ENCODE data around the gene MDGA2.
"Not testable (repeated sequence)": the region's sequence is repeated elsewhere in the genome, so short reads cannot be mapped to it uniquely, and the experiment has no call there.

MDGA2 gene

GRCh38 chr14:46940611-46941010 is 734.8 kb downstream of the MDGA2 start:
- no peak overlapping the region for H3K27ac ChIP-seq
- TF ChIP-seq ZFX (IDR thresholded peaks at IDR 0.05; ENCODE audit: borderline replicate concordance): no peak
- TF ChIP-seq CTCF (IDR thresholded peaks at IDR 0.05): no peak

GRCh38 chr14:46920542-46920941 is 754.9 kb downstream of the MDGA2 start:
- peak; percentile 21; the same call in 1 of the 2 replicates for TF ChIP-seq CTCF (IDR thresholded peaks at IDR 0.05)
- TF ChIP-seq ZFX (IDR thresholded peaks at IDR 0.05; ENCODE audit: borderline replicate concordance): no peak
- H3K27ac ChIP-seq: no peak overlapping the region

GRCh38 chr14:46915539-46915938 is 759.9 kb downstream of the MDGA2 start:
- not testable (repeated sequence) for H3K27ac ChIP-seq

GRCh38 chr14:46902837-46903236 is 772.6 kb downstream of the MDGA2 start:
- TF ChIP-seq ZFX (IDR thresholded peaks at IDR 0.05; ENCODE audit: borderline replicate concordance) (no peak), CTCF (IDR thresholded peaks at IDR 0.05) (no peak)

GRCh38 chr14:46894476-46894875 is 780.9 kb downstream of the MDGA2 start:
- no peak for TF ChIP-seq ZFX (IDR thresholded peaks at IDR 0.05; ENCODE audit: borderline replicate concordance)
- no peak for TF ChIP-seq CTCF (IDR thresholded peaks at IDR 0.05)
- H3K27ac ChIP-seq: no peak overlapping the region

More at GRCh38 chr14:46902837-46903236, 772.6 kb downstream of the MDGA2 start:
- no peak overlapping the region for H3K27ac ChIP-seq

- TF ChIP-seq CTCF (IDR thresholded peaks at IDR 0.05) (no peak), ZFX (IDR thresholded peaks at IDR 0.05; ENCODE audit: borderline replicate concordance) (no peak)
- no peak overlapping the region for H3K27ac ChIP-seq
These were observed 788.3 kb downstream of the MDGA2 start for GRCh38 chr14:46887144-46887543.

GRCh38 chr14:46885566-46885965 is 789.8 kb downstream of the MDGA2 start:
- no peak overlapping the region for H3K27ac ChIP-seq

More at GRCh38 chr14:46885566-46885965, 789.8 kb downstream of the MDGA2 start:
- TF ChIP-seq CTCF (IDR thresholded peaks at IDR 0.05): no peak
- TF ChIP-seq ZFX (IDR thresholded peaks at IDR 0.05; ENCODE audit: borderline replicate concordance): no peak
